Erythroblast (primary cell): ENCODE results near the gene APEX2.

Experiments
- DNase-seq, 2 experiments: peaks; one replicate each; lab custom pipeline; 2025; lab: John Stamatoyannopoulos, UW
- GATA1 ChIP-seq: IDR thresholded peaks from 2 replicates; pipeline ENCODE4 v1.6.1; 2011; ENCODE audit warnings: low read depth, mild to moderate bottlenecking, control low read depth, low read length, moderate library complexity
- POLR2A ChIP-seq: IDR thresholded peaks from 2 replicates; pipeline ENCODE4 v1.6.1; 2011; ENCODE audit warnings: mild to moderate bottlenecking, low read length

APEX2 gene

GRCh38 chrX:54994668-54995351 is 5.4 kb upstream of the APEX2 start:
- TF ChIP-seq GATA1: no peak
- TF ChIP-seq POLR2A: no peak
- no peak for DNase-seq

- no peak for DNase-seq
- TF ChIP-seq POLR2A (no peak), GATA1 (no peak)
Measured at GRCh38 chrX:54995621-54996020, 4.5 kb upstream of the APEX2 start.

DNA sequence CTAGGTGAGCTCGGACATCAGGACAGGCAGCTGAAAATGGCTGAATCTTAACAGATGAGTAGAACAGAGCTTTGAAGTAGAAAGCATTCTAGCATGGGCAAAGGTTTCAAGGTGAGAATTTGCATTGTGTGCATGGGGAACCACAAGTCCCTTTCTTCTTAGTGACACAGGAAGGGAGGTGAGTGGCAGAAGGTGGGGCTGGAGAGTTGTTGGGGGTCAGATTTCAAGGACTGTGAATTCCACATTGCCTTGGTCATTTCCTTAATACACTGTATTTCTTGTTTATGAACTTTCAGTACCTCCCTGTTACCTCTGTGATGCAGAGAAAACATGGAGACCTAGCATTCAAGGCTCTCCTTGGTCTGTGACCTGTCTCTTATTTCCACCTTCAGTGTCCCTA is 4.1 kb downstream of the APEX2 start:
- TF ChIP-seq POLR2A (no peak), GATA1 (no peak)
- DNase-seq: peak in 1 of 2 experiments; percentile 28

GRCh38 chrX:55005256-55005655 is 5.1 kb downstream of the APEX2 start:
- TF ChIP-seq GATA1 (no peak), POLR2A (no peak)
- peak in 1 of 2 experiments; percentile 37 for DNase-seq

- TF ChIP-seq POLR2A (no peak), GATA1 (no peak)
- peak in 1 of 2 experiments; percentile 41 for DNase-seq
Measured at GRCh38 chrX:55006827-55007621, 6.9 kb downstream of the APEX2 start.

GRCh38 chrX:55007656-55008055 is 7.5 kb downstream of the APEX2 start:
- TF ChIP-seq GATA1: no peak
- TF ChIP-seq POLR2A: no peak
- DNase-seq: peak in 1 of 2 experiments; percentile 35

GRCh38 chrX:55008571-55009358 is 8.6 kb downstream of the APEX2 start:
- no peak for DNase-seq
- no peak for TF ChIP-seq GATA1
- peak; percentile 5 for TF ChIP-seq POLR2A

- DNase-seq: peak in 1 of 2 experiments; percentile 26
- TF ChIP-seq POLR2A: no peak
- TF ChIP-seq GATA1: no peak
Measured at GRCh38 chrX:55011294-55011693, 11.1 kb downstream of the APEX2 start.

GRCh38 chrX:55014897-55015299 is 14.7 kb downstream of the APEX2 start:
- DNase-seq: peak; percentile 94 to 99
- peak; percentile 91 for TF ChIP-seq GATA1
- TF ChIP-seq POLR2A: peak; percentile 56

GRCh38 chrX:55026143-55026542 is 26.0 kb downstream of the APEX2 start:
- peak; percentile 29 to 64 for DNase-seq
- TF ChIP-seq GATA1 (no peak), POLR2A (no peak)

DNA sequence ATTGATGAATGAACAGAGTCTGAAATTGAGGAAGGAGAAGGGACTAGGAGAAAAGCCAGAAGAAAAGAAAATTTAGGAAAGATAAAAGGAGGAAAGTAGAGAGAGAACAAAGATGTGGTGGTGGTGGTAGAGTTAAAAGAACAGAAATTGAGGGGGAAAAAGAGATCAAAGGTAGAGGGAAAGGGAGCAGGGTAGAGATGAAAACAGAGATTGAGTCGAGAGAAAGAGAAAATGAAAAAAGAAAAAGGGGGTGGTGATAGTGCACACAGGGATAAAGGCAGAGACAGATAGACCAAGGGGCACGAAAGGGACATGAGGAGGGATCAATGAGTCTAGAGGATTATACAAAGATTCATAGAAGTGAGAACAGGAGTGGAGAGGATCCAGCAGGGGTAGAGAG is 26.7 kb downstream of the APEX2 start:
- TF ChIP-seq GATA1 (no peak), POLR2A (no peak)
- DNase-seq: peak in 1 of 2 experiments; percentile 61

DNA sequence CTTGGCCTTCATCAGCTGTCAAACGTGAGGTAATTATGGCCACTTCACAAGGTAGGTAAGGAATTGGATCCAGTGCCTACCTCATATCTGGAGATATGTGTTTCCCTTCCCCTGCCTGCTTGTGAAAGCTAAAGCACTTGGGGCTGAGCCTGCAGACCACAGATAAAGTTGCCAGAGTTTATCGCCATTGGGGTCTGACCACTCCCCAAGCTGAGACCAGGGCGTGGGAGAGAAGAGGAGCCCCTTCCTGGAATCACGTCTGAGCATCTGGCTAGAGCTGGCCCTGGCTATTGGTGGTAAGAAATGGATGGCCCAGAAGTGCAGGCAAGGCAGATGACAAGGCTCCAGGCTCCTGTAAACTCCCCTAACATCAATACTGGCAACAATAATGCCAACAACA is 27.9 kb downstream of the APEX2 start:
- peak; percentile 92 to 97 for DNase-seq
- TF ChIP-seq GATA1 (peak; percentile 44), POLR2A (peak; percentile 88)

- DNase-seq: peak; percentile 55 to 71
- TF ChIP-seq POLR2A: no peak
- TF ChIP-seq GATA1: no peak
Measured at GRCh38 chrX:55028611-55029010, 28.4 kb downstream of the APEX2 start.

GRCh38 chrX:55029291-55029690 is 29.1 kb downstream of the APEX2 start:
- DNase-seq: peak; percentile 54 to 75
- TF ChIP-seq POLR2A: no peak
- no peak for TF ChIP-seq GATA1
